Skin of body (tissue), 2 donors: ENCODE results near the gene DPH1. TPM values are rescaled to one million over a fixed set of nuclear protein-coding genes. Genes with fewer than 3 reads are reported as not detected.
A peak's percentile ranks its signal among the peaks of the same experiment; 100 is the strongest.

Experiments used
- DNase-seq: peaks from one replicate; lab custom pipeline; 2025; lab: John Stamatoyannopoulos, UW
- total RNA-seq: library from RNA; depleted of rRNA; stranded (reverse); fragments of >200 nt; gene quantifications from one replicate; pipeline ENCODE4 v1.2.3, GENCODE V29; 2014

The DPH1 gene
- total RNA-seq, 1 donor from 2014 or later: 24.0 TPM

- DNase-seq: peak; percentile 76
Observed at GRCh38 chr17:2049333-2050299, 19.7 kb downstream of the DPH1 start.

GRCh38 chr17:2050300-2051060 is 20.5 kb downstream of the DPH1 start:
- peak; percentile 35 for DNase-seq

DNA sequence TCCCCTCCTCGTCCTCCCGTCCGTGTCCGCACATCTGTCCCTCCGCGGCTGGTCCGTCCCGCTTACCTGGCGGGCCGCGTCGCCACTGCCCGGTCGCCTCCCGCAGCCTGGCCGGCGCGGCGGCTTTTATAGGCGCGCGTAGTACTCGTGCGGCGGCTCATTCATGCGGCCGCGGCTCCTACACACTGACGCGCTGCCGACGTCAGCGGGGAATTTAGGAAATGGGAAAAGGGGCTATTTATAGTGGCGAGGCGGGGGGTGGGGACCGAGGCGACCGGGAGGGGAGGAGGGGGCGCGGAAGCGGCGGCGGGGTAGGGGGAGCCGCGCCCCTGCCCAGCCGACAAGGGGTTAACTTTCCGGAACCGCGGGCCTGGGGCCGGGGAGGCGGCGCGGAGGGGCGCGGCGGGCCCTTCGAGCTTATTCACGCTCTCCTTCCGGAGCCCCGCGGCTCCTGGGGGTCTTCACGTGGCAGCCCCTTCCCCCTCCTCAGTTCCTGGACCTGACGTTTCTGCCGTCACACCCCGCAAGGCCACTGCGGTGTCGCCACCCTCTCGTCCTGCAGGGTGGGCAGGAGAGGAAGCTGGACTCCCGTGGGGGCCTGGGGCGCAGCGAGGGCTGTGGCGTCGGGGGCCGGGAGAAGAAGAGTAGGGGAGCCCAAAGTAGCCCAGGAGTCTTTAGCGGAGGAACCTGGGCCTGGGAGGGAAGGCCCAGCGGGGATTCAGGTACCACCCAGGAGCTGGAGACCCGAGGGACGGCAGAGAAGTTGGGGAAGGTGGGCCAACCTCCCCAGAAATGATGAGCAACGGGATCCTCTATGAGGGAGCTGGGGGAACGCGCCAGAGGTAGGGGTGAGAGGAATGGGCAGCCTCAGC is 21.3 kb downstream of the DPH1 start:
- peak; percentile 28 for DNase-seq

DNA sequence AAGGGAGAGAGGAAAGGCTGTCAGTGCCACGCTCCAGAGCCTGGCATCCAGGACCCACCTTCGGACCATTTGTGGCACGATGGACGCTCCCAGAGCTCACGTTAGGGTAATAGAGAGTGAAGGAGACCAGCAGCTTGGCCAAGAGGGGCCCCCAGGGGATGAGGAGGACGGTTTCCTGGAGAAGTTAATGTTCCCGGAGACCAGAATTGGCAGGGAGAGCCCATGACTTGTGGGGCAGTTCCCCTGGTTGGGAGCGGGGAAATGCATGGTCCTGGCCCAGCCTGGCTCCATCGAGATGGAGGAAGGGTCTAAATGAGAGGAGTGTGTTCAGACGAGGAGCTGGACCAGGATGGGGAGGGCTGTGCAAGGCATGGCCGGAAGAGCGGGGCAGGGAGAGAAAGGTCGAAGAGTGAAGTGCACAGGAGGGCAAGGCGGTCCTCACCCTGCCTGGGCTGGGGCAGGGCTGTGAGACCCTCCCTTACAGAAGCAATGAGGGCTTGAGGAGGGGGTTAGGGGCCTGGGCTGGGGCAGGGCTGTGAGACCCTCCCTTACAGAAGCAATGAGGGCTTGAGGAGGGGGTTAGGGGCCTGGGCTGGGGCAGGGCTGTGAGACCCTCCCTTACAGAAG is 22.1 kb downstream of the DPH1 start:
- no peak for DNase-seq

DNA sequence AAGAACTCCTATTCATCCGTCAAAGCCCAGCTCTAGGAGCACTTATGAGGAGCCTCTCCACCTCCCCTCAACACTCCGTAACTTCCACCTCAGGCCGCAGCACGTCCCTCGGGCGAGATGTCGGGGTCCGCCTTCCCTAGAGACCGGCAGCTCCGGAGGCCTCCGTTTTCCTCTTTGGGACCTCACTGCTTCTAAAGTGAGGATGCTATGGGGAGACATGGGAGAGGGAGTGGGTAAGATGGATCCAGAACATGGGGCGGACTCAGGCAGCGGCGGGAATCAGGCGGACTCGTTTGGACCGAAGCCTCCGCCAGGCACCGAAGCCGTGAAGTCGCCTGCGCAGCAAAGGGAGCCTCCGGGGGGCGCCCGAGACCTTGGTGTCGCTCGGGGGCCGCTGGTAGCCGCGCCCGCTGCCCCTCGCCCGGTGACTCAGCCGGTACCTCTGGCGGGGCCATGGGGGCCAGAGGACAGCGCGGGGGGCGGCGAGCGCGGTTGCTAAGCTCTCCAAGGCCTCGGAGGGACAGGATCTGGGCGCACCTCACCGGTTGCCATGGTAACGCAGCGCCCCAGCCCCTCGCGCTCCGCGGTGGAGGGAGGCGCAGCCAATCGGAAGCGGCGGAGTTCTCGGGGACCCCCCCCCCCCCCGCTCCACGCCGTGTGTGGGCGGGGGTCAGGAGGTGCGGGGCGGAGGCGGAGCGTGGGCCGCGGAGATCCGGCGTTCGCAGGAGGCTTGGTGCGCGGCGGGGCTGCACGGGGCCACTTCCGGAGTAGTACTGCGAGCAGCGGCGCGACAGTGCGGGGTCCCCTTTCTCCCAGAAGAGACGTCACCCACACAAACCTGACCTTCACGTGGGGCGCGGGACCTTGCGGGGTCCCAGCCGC is 23.7 kb downstream of the DPH1 start:
- peak; percentile 64 for DNase-seq

GRCh38 chr17:2054262-2054511 is 24.2 kb downstream of the DPH1 start:
- DNase-seq: peak; percentile 60

DNA sequence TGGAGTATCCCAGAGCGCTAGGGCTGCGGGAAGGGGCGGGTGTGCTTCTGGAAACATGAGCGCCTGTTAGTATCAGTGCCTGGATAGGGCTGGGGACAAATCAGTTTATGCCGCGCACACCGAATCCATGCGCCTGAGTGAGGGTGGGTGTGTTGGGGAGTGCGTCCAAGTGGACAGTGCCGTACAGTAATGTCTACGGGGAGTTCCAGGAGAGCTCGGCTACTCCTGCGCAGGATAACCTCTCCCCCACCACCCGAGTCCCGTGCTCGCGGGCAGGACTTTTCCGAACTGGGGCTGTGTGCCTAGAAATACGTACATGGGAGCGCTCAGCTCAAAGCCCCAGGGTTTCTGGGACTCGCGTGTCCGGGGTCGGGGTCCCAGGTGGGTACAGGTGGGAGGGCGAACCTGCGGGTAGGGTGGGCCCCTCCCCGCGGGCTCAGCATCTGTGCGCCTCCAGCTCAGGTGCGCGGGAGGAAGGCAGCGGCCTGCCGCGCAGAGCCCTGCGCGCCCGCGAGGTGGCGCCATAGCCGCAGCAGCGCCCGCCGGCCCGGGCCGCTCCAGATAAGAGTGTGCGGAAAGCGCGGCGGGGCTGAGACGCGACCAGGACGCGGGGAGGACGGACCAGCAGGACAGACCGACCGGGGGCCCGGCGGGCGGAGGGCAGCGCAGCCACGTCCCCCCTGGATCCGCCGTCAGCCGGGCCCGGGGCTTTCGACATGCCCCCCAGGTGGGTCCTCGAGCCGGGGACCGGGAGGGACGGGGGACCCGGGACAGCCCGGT is 24.7 kb downstream of the DPH1 start, which contains the start of gene HIC1:
TSS of gene HIC1 (plus strand) at position 592 of the 780 bp plus-strand sequence. CDS start 1,588 bp downstream, outside the sequence.
- DNase-seq: peak; percentile 73

GRCh38 chr17:2055292-2056205 is 25.6 kb downstream of the DPH1 start:
- no peak for DNase-seq

GRCh38 chr17:2056206-2057174 is 26.5 kb downstream of the DPH1 start:
- DNase-seq: no peak

GRCh38 chr17:2057175-2057759 is 27.3 kb downstream of the DPH1 start:
- no peak for DNase-seq

- DNase-seq: no peak
Observed at GRCh38 chr17:2057760-2058585, 28.0 kb downstream of the DPH1 start.

DNA sequence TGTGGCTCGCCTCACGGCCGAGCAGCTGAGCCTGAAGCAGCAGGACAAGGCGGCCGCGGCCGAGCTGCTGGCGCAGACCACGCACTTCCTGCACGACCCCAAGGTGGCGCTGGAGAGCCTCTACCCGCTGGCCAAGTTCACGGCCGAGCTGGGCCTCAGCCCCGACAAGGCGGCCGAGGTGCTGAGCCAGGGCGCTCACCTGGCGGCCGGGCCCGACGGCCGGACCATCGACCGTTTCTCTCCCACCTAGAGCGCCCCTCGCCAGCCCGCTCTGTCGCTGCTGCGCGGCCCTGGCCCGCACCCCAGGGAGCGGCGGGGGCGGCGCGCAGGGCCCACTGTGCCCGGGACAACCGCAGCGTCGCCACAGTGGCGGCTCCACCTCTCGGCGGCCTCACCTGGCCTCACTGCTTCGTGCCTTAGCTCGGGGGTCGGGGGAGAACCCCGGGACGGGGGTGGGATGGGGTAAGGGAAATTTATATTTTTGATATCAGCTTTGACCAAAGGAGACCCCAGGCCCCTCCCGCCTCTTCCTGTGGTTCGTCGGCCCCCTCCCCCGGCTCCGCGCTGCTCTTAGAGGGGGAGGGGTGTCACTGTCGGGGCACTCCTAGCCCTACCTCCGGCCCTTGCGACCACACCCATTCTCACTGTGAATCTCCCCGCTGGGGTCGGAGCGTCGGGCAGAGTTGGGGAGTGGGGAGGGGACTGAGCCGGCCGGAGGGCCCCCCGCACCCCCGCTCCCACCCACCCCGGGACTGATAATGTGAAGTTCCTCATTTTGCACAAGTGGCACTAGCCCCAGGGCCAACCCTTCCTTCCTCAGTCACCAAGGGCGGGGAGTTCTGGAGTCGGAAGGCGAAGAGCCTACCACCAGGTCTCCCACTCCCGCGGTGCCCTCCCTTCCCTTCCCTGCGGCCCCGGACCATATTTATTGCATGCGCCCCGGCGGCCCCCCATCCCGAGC is 28.9 kb downstream of the DPH1 start:
- DNase-seq: peak; percentile 15

DNA sequence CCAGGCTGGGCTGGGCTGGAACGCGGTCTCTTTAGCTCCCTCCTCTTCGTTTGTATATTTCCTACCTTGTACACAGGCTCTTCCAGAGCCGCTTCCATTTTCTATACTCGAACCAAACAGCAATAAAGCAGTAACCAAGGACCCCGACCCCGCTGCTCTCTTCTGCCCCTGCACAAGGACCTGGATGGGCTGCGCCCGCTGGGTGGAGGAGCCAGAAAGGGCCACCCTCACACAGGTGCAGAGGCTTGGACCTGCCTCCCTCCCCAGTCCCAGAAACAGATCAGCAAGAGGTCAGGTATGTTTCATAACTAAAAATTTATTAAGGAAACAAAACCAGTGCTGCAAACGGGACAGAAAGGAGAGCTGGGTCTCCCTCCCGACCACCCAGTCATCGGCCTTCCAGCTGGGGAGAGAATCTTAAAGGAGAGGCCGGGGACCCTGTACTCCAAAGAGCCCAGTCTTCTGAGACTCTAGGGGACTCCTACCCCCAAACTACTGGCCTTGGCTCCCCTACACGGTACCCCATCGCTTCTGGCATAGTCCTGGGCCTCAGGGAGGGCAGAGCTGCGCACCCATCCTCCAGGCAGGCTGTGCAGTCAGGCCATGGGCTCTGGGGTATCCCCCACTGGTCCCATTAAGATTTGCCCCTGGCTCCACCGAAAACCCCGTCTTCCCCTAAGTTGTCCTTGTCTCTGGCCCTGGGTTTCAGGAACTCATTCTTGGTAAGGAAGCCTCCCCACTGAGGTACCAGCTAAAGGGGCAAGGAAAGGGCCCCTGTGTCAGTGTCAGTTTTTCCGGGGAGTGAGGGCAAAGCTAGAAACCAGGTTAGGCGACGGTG is 29.8 kb downstream of the DPH1 start:
- no peak for DNase-seq

DNA sequence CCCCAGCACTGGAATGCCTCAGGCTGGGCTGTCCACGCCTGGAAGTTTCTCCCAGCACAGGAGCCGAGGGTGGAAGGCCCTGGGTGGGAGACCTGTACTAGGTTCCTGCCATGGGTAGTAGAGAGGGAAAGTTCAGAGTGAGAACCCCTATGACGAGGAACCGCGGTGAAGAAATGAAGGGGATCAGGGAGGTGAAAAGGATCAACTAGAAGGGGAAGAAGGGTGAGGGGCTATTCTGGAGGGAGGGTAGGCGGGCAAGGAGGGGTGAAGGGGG is 30.4 kb downstream of the DPH1 start:
- DNase-seq: no peak
